Left ventricle myocardium inferior (tissue), 1 donor: ENCODE data around the gene ZNF414. TPM values are rescaled to one million over a fixed set of nuclear protein-coding genes. Genes with fewer than 3 reads are reported as not detected.

Experiments
- DNase-seq: peaks from one replicate; pipeline ENCODE4 v3.0.0-alpha.2; 2020
- H3K27ac ChIP-seq: fragments of 200-600 bp; replicated peaks from 2 replicates; pipeline ENCODE4 v1.8.0; 2021
- H3K27me3 ChIP-seq: fragments of 200-600 bp; 2 replicates; pipeline ENCODE4 v1.8.0; 2021; ENCODE audit warnings: low read depth
- H3K36me3 ChIP-seq: fragments of 200-600 bp; 2 replicates; pipeline ENCODE4 v1.8.0; 2021
- H3K4me1 ChIP-seq: fragments of 200-600 bp; 2 replicates; pipeline ENCODE4 v1.8.0; 2021
- H3K4me3 ChIP-seq: fragments of 200-600 bp; 2 replicates; pipeline ENCODE4 v1.8.0; 2021; ENCODE audit warnings: mild to moderate bottlenecking, moderate library complexity
- H3K9me3 ChIP-seq: fragments of 200-600 bp; replicated peaks from 2 replicates; pipeline ENCODE4 v1.8.0; 2021
- intact Hi-C: fragments of 100-400 bp; cut with micrococcal nuclease; formaldehyde crosslinking; loops from one replicate; pipeline ENCODE4 v1.11.0; 2022
- total RNA-seq: library from RNA; stranded (reverse); fragmentation: NEBNext Ultra II Directional; extraction: Animal tissue kit (Norgen Biotek cat#: 25700); gene quantifications from one replicate; pipeline ENCODE4 v1.2.1, GENCODE V29; 2021
- TF ChIP-seq, protein P1 (sequence below): fragments of 200-600 bp; IDR thresholded peaks from 2 replicates; pipeline ENCODE4 v1.8.0; 2021; ENCODE audit warnings: antibody characterized with exemption, mild to moderate bottlenecking, borderline replicate concordance
- donor health status: DM: no; HTN: yes; CAD: no; lungs with severe emphysema.

The ZNF414 gene
- total RNA-seq, 1 donor from 2014 or later = 17.0 TPM

DNA sequence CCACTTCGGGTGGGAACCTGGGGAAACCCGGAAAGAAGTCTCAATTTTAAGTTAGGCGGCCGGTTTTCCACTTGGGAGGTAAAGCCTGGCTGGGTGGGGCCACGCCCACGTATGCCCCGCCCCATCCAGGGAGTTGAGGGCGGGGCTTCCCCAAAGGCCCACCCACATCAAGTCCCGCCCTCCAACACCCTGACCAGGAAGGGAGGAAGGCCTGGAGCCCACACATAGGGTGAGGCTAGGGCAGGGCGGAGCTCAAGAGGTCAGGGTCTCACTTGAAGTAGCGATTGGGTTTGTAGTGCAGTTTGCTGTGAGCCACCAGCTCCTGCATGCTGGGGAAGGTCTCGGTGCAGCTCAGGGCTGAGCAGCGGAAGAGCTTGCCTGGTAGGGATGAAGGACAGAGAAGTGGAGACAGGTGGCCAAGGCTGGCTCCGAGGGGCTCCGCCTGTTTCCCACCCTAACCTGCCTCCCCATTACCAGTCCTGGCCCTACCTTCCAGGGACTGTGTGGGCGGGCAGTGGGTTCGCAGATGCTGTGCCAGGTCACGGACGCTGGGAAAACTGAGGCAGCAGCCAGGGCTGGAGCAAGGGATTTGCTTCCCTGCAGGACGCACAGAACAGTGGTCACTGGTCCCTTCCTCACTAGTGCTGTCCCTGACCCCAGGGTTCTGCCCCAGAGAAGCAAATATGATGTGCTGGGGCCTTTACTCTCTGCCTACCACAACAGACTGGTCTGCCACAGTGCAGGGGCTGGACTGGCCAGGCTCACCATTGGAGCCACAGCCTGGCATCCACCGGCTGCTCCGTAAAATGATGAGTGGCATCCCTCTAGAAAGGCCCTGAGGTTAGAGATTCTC is 1.6 kb downstream of the ZNF414 start:
- Histone ChIP-seq H3K27me3 (no peaks in the 10 kb centered on the region), H3K27ac (peak overlapping the region; percentile 100), H3K4me1 (peaks cover 32% of the 10 kb centered on the region), H3K9me3 (no peaks in the 10 kb centered on the region), H3K4me3 (peak overlapping the region; percentile 82), H3K36me3 (peaks cover 9% of the 10 kb centered on the region)
- intact Hi-C loops = no loop called here
- no peak for DNase-seq
- TF ChIP-seq, protein P1, sequence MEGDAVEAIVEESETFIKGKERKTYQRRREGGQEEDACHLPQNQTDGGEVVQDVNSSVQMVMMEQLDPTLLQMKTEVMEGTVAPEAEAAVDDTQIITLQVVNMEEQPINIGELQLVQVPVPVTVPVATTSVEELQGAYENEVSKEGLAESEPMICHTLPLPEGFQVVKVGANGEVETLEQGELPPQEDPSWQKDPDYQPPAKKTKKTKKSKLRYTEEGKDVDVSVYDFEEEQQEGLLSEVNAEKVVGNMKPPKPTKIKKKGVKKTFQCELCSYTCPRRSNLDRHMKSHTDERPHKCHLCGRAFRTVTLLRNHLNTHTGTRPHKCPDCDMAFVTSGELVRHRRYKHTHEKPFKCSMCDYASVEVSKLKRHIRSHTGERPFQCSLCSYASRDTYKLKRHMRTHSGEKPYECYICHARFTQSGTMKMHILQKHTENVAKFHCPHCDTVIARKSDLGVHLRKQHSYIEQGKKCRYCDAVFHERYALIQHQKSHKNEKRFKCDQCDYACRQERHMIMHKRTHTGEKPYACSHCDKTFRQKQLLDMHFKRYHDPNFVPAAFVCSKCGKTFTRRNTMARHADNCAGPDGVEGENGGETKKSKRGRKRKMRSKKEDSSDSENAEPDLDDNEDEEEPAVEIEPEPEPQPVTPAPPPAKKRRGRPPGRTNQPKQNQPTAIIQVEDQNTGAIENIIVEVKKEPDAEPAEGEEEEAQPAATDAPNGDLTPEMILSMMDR = no peak

DNA sequence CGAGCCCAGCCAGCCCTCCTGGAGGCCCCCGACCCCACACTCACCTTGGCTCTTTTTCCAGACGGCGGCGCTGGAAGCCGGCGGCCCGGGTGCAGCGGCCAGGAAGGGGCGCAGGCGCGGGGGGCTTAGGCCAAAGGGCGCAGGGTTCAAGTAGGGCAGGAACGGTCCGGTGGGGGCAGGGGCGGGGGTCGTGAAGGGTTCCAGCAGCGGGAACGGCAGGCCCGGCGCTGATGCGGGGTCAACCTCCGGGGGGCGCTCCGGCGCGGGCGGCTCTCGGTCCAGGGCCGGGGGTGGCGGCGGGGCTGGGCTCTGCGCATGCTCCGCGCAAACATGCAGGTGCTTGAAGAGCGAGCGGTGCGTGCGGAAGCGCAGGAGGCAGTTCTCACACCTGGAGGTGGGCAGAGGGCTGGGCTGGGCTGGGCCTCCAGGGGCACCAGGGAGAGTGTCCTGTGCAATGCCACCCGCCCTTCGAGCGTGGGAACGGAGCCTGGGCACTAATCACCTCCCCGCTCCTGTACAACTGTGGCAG is 2.3 kb downstream of the ZNF414 start:
- TF ChIP-seq, protein P1 = no peak
- intact Hi-C loops = no loop called here
- H3K36me3 ChIP-seq = peaks cover 9% of the 10 kb centered on the region
- H3K4me1 ChIP-seq = peaks cover 34% of the 10 kb centered on the region
- H3K27ac ChIP-seq = no peak overlapping the region
- no peak for DNase-seq
- H3K27me3 ChIP-seq = no peaks in the 10 kb centered on the region
- H3K9me3 ChIP-seq = no peaks in the 10 kb centered on the region
- H3K4me3 ChIP-seq = no peak overlapping the region

DNA sequence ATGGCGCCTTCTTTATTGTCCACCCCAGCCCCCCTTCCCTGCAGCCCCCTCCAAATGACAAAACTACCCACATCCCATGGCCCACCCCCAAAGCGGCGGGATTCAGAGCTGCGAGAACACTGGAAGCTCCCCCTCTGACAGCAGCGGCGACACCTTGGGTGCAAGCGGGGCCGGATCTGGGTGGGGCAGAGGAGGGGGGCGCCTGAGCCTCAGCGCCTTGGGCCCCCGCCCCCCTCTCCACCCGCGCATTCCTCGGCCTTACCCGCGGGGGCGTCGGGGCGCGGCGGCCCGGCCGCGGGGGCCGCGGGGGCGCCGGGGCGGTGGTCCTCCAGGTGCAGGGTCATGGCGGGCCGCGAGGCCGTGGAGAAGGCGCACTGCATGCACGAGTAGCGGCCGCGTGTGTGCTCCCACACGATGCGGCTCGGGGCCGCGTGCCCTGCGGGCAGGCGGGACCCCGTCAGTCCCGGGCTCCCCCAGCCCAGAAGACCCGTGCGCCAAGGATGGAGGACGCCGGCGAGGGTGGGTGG is 3.3 kb downstream of the ZNF414 start:
- intact Hi-C loops = no loop called here
- no peaks in the 10 kb centered on the region for H3K9me3 ChIP-seq
- H3K4me1 ChIP-seq = peaks cover 44% of the 10 kb centered on the region
- no peak overlapping the region for H3K4me3 ChIP-seq
- TF ChIP-seq, protein P1 = no peak
- no peak for DNase-seq
- peaks cover 9% of the 10 kb centered on the region for H3K36me3 ChIP-seq
- H3K27me3 ChIP-seq = no peaks in the 10 kb centered on the region
- H3K27ac ChIP-seq = no peak overlapping the region

GRCh38 chr19:8506402-8506957 is 7.5 kb downstream of the ZNF414 start:
- Histone ChIP-seq H3K27me3 (no peaks in the 10 kb centered on the region), H3K4me1 (peaks cover 19% of the 10 kb centered on the region), H3K27ac (peak overlapping the region; percentile 38), H3K4me3 (peak overlapping the region; percentile 71), H3K9me3 (no peaks in the 10 kb centered on the region), H3K36me3 (peaks cover 7% of the 10 kb centered on the region)
- TF ChIP-seq, protein P1 = peak; percentile 41
- intact Hi-C loops = no loop called here
- DNase-seq = no peak

GRCh38 chr19:8505680-8506401 is 8.1 kb downstream of the ZNF414 start:
- Histone ChIP-seq H3K4me1 (peaks cover 17% of the 10 kb centered on the region), H3K4me3 (peak overlapping the region; percentile 71), H3K27ac (peak overlapping the region; percentile 38), H3K9me3 (no peaks in the 10 kb centered on the region), H3K36me3 (peaks cover under 1% of the 10 kb centered on the region), H3K27me3 (no peaks in the 10 kb centered on the region)
- intact Hi-C loops = no loop called here
- TF ChIP-seq, protein P1 = peak; percentile 92
- DNase-seq = peak; percentile 85
